ENCODE data around the gene MAP3K7CL. TPM values are rescaled to one million over a fixed set of nuclear protein-coding genes. Genes with fewer than 3 reads are reported as not detected.

MAP3K7CL gene
- total RNA-seq, 1 experiment from 2014 or later: 0.31 TPM

- DNase-seq (ENCODE audit: low read depth, low spot score): no peak
- ChIA-PET POLR2A (no interaction called here), CTCF (no interaction called here)
- ATAC-seq: no peak
- TF ChIP-seq TCF7L2 (IDR thresholded peaks at IDR 0.05; ENCODE audit: low read depth, low read length): no peak
- TF ChIP-seq, protein P1, sequence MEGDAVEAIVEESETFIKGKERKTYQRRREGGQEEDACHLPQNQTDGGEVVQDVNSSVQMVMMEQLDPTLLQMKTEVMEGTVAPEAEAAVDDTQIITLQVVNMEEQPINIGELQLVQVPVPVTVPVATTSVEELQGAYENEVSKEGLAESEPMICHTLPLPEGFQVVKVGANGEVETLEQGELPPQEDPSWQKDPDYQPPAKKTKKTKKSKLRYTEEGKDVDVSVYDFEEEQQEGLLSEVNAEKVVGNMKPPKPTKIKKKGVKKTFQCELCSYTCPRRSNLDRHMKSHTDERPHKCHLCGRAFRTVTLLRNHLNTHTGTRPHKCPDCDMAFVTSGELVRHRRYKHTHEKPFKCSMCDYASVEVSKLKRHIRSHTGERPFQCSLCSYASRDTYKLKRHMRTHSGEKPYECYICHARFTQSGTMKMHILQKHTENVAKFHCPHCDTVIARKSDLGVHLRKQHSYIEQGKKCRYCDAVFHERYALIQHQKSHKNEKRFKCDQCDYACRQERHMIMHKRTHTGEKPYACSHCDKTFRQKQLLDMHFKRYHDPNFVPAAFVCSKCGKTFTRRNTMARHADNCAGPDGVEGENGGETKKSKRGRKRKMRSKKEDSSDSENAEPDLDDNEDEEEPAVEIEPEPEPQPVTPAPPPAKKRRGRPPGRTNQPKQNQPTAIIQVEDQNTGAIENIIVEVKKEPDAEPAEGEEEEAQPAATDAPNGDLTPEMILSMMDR (IDR thresholded peaks at IDR 0.05): no peak
- no peak for TF ChIP-seq SIN3A (IDR thresholded peaks at IDR 0.05; ENCODE audit: borderline replicate concordance, insufficient read depth, low read depth, low read length)
- TF ChIP-seq, protein P2, sequence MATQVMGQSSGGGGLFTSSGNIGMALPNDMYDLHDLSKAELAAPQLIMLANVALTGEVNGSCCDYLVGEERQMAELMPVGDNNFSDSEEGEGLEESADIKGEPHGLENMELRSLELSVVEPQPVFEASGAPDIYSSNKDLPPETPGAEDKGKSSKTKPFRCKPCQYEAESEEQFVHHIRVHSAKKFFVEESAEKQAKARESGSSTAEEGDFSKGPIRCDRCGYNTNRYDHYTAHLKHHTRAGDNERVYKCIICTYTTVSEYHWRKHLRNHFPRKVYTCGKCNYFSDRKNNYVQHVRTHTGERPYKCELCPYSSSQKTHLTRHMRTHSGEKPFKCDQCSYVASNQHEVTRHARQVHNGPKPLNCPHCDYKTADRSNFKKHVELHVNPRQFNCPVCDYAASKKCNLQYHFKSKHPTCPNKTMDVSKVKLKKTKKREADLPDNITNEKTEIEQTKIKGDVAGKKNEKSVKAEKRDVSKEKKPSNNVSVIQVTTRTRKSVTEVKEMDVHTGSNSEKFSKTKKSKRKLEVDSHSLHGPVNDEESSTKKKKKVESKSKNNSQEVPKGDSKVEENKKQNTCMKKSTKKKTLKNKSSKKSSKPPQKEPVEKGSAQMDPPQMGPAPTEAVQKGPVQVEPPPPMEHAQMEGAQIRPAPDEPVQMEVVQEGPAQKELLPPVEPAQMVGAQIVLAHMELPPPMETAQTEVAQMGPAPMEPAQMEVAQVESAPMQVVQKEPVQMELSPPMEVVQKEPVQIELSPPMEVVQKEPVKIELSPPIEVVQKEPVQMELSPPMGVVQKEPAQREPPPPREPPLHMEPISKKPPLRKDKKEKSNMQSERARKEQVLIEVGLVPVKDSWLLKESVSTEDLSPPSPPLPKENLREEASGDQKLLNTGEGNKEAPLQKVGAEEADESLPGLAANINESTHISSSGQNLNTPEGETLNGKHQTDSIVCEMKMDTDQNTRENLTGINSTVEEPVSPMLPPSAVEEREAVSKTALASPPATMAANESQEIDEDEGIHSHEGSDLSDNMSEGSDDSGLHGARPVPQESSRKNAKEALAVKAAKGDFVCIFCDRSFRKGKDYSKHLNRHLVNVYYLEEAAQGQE (IDR thresholded peaks at IDR 0.05; ENCODE audit: insufficient read depth in 1 of 2, low read depth in 2 of 2, low read length in 1 of 2): no peak
- TF ChIP-seq POLR2AphosphoS5 (IDR thresholded peaks at IDR 0.05; ENCODE audit: low read depth, low read length): no peak
- Histone ChIP-seq H3K36me3 (ENCODE audit: control insufficient read depth, insufficient read depth, low read length) (no peaks in the 10 kb centered on the region), H3K4me3 (ENCODE audit: low read depth in 2 of 2, low read length in 2 of 2) (no peak overlapping the region), H3K4me1 (ENCODE audit: control insufficient read depth, insufficient read depth, low read length) (no peaks in the 10 kb centered on the region), H3K9me3 (ENCODE audit: control insufficient read depth, insufficient read depth, low read depth, low read length) (no peaks in the 10 kb centered on the region), H3K27me3 (ENCODE audit: control insufficient read depth, insufficient read depth, low read length) (no peaks in the 10 kb centered on the region; the same call in 1 of the 2 replicates), H3K27ac (ENCODE audit: low read length) (no peak overlapping the region)
- intact Hi-C loops (cut with micrococcal nuclease; ENCODE audit: unreplicated experiment): no loop called here
- in situ Hi-C loops (cut with HindIII; ENCODE audit: low pct_unique_long_range_greater_than_20kb, low sequenced_read_pairs): no loop called here
- BruUV-seq (replicated peaks): no TSS peak
Observed at GRCh38 chr21:29151931-29152330, 21.5 kb downstream of the MAP3K7CL start.

DNA sequence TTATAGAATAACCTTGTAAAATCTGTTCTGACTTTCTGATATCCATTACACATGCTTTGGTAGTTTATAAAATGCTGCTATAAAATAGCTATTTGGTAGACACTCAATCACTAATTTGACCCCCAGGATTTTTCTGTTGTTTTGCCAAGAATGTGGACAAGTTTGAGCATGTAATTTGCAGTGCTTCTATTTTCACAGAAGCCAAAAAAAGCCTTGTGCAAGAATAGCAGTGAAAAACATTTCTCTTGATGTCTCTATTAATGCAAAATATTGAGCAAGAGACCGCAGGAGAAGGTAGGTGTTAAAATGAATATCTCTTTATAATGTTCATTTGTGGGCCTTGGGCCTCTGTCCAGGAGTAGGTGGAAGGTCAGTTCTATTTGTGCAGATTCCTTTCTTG lies 22.5 kb downstream of the MAP3K7CL start:
- H3K36me3 ChIP-seq (ENCODE audit: control insufficient read depth, insufficient read depth, low read length): no peaks in the 10 kb centered on the region
- H3K27ac ChIP-seq (ENCODE audit: low read length): no peak overlapping the region
- no TSS peak for BruUV-seq (replicated peaks)
- H3K4me3 ChIP-seq (ENCODE audit: low read depth in 2 of 2, low read length in 2 of 2): no peak overlapping the region
- H3K9me3 ChIP-seq (ENCODE audit: control insufficient read depth, insufficient read depth, low read depth, low read length): no peaks in the 10 kb centered on the region
- in situ Hi-C loops (cut with HindIII; ENCODE audit: low pct_unique_long_range_greater_than_20kb, low sequenced_read_pairs): no loop called here
- H3K27me3 ChIP-seq (ENCODE audit: control insufficient read depth, insufficient read depth, low read length): no peaks in the 10 kb centered on the region; the same call in 1 of the 2 replicates
- intact Hi-C loops (cut with micrococcal nuclease; ENCODE audit: unreplicated experiment): no loop called here
- ATAC-seq (no peak), DNase-seq (ENCODE audit: low read depth, low spot score) (no peak)
- TF ChIP-seq, protein P2 (IDR thresholded peaks at IDR 0.05; ENCODE audit: insufficient read depth in 1 of 2, low read depth in 2 of 2, low read length in 1 of 2): no peak
- TF ChIP-seq SIN3A (IDR thresholded peaks at IDR 0.05; ENCODE audit: borderline replicate concordance, insufficient read depth, low read depth, low read length): no peak
- TF ChIP-seq TCF7L2 (IDR thresholded peaks at IDR 0.05; ENCODE audit: low read depth, low read length): no peak
- TF ChIP-seq, protein P1 (IDR thresholded peaks at IDR 0.05): no peak
- TF ChIP-seq POLR2AphosphoS5 (IDR thresholded peaks at IDR 0.05; ENCODE audit: low read depth, low read length): no peak
- ChIA-PET POLR2A (no interaction called here), CTCF (no interaction called here)
- no peaks in the 10 kb centered on the region for H3K4me1 ChIP-seq (ENCODE audit: control insufficient read depth, insufficient read depth, low read length)

All from Panc1 (cell line).